ENCODE measurements around the gene OAS1.

GRCh38 chr12:112870267-112870980, 36.3 kb upstream of the OAS1 start:
- TF ChIP-seq CTCF (IDR thresholded peaks at IDR 0.05), result no peak
- TF ChIP-seq POLR2AphosphoS5 (IDR thresholded peaks at IDR 0.05), result no peak
